HepG2 (cell line): ENCODE data around the gene ZG16. TPM values are rescaled to one million over a fixed set of nuclear protein-coding genes. Genes with fewer than 3 reads are reported as not detected.
A peak's percentile ranks its signal among the peaks of the same experiment; 100 is the strongest.

Experiments
- HOXA3 ChIP-seq: sonication (generic); formaldehyde crosslinking; IDR thresholded peaks from 2 replicates; pipeline ENCODE4 v1.5.0; 2020; ENCODE audit warnings: missing genetic modification reagents
- NR2C2 ChIP-seq: sonication (generic); formaldehyde crosslinking; IDR thresholded peaks from 2 replicates; pipeline ENCODE4 v1.4.0; 2020; ENCODE audit warnings: missing genetic modification reagents, mild to moderate bottlenecking, moderate library complexity, borderline replicate concordance
- SNAI1 ChIP-seq: sonication (generic); formaldehyde crosslinking; IDR thresholded peaks from 2 replicates; pipeline ENCODE4 v1.5.0; 2020; ENCODE audit warnings: mild to moderate bottlenecking, missing genetic modification reagents, borderline replicate concordance
- XRCC5 ChIP-seq: fragments of 200-400 bp; formaldehyde crosslinking; optimal IDR thresholded peaks from 2 replicates; pipeline ENCODE3; 2017; ENCODE audit warnings: mild to moderate bottlenecking, low read length
- ZNF891 ChIP-seq: sonication (generic); formaldehyde crosslinking; IDR thresholded peaks from 2 replicates; pipeline ENCODE4 v1.5.0; 2020; ENCODE audit warnings: mild to moderate bottlenecking, missing genetic modification reagents
- ZSCAN31 ChIP-seq: sonication (generic); formaldehyde crosslinking; IDR thresholded peaks from 2 replicates; pipeline ENCODE4 v1.5.0; 2020; ENCODE audit warnings: low read depth, mild to moderate bottlenecking, missing genetic modification reagents
- polyA plus RNA-seq, 8 experiments: library from polyadenylated mRNA; depleted of rRNA in 3 of 8; stranded (reverse) in 7 of 8; unstranded in 1 of 8; fragments of >200 nt; fragmentation: Illumina TruSeq in 4 of 8; extraction: Trizol in 4 of 8; gene quantifications; 2 replicates each; pipeline versions ENCODE4 v1.2.1 to v1.2.3, GENCODE V29; 2011 to 2016; ENCODE audit warnings: low read depth in 4 of 8, missing spikeins in 1 of 8, mixed read lengths in 1 of 8; ENCODE audit not compliant: insufficient read depth in 1 of 8
- total RNA-seq, 5 experiments: library from RNA; depleted of rRNA; stranded (reverse); fragments of >200 nt; fragmentation: Illumina TruSeq; extraction: Trizol; gene quantifications; 2 replicates each; pipeline ENCODE4 v1.2.3, GENCODE V29; 2016; ENCODE audit warnings: low read depth in 1 of 5
- TF ChIP-seq, protein P1 (sequence below), 2 experiments: fragments of 450-650 bp in 1 of 2; sonication (generic) in 1 of 2; formaldehyde crosslinking in 1 of 2; IDR thresholded peaks; 2 replicates each; pipeline versions ENCODE4 v1.6.1 to v1.8.0; 2016 to 2022; ENCODE audit warnings: antibody characterized with exemption in 1 of 2, mild to moderate bottlenecking in 1 of 2, missing genetic modification reagents in 1 of 2
- TF ChIP-seq, protein P2 (sequence below): sonication (generic); formaldehyde crosslinking; IDR thresholded peaks from 2 replicates; pipeline ENCODE4 v1.5.1; 2020; ENCODE audit warnings: mild to moderate bottlenecking, moderate library complexity, missing genetic modification reagents
- TF ChIP-seq, protein P3 (sequence below): sonication (generic); formaldehyde crosslinking; IDR thresholded peaks from 2 replicates; pipeline ENCODE4 v1.4.0; 2020; ENCODE audit warnings: mild to moderate bottlenecking, missing genetic modification reagents, borderline replicate concordance
- TF ChIP-seq, protein P4 (sequence below): sonication (generic); formaldehyde crosslinking; IDR thresholded peaks from 2 replicates; pipeline ENCODE4 v1.4.0; 2020; ENCODE audit warnings: missing genetic modification reagents, low read depth, mild to moderate bottlenecking, borderline replicate concordance

The ZG16 gene
- total and polyA plus RNA-seq, 2 of the 13 experiments (the other 11 are each of a cell fraction or from before 2014, with no cell fraction given), result 0.04 to 0.07 TPM

DNA sequence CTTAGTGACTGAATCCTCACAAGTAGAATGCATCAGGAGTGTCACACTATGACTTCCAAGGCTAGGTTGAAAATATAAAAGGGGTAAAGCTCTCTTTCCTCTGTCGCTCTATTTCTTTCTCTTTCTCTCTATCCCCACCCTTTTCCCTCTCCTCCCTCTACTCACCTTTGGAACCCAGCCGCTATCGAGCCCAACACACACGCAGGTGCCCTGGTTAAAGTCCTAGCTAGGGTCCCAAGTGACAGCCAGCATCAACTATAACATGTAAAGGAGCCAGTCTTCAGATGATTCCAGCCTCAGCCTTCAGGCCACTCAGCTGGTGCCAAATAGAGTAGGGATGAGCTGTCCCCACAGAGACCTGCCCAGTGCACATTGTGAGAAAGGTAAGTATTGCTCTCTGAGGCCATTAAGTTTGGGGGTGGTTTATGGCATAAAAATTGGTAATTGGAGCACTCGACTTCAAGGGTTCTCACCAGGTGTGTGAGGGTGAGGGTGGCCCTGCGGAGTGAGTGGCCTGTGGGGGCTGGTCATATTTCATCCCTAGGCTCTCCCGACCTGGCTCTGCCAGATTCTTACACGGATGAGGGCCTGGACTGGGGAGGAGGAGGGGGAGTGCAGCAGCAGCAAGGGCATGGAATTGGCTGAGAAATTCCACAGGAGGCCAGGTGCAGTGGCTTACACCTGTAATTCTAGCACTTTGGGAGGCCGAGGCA lies 17.3 kb upstream of the ZG16 start (continued):
- 0 out of 2 replicates have a peak, but pooled peaks have one; percentile 17 for TF ChIP-seq NR2C2
- TF ChIP-seq ZNF891, result 0 out of 2 replicates have a peak, but pooled peaks have one; percentile 33
- peak; percentile 11; the same call in 1 of the 2 replicates for TF ChIP-seq HOXA3 (CRISPR knock-in tag)
- TF ChIP-seq, protein P1, sequence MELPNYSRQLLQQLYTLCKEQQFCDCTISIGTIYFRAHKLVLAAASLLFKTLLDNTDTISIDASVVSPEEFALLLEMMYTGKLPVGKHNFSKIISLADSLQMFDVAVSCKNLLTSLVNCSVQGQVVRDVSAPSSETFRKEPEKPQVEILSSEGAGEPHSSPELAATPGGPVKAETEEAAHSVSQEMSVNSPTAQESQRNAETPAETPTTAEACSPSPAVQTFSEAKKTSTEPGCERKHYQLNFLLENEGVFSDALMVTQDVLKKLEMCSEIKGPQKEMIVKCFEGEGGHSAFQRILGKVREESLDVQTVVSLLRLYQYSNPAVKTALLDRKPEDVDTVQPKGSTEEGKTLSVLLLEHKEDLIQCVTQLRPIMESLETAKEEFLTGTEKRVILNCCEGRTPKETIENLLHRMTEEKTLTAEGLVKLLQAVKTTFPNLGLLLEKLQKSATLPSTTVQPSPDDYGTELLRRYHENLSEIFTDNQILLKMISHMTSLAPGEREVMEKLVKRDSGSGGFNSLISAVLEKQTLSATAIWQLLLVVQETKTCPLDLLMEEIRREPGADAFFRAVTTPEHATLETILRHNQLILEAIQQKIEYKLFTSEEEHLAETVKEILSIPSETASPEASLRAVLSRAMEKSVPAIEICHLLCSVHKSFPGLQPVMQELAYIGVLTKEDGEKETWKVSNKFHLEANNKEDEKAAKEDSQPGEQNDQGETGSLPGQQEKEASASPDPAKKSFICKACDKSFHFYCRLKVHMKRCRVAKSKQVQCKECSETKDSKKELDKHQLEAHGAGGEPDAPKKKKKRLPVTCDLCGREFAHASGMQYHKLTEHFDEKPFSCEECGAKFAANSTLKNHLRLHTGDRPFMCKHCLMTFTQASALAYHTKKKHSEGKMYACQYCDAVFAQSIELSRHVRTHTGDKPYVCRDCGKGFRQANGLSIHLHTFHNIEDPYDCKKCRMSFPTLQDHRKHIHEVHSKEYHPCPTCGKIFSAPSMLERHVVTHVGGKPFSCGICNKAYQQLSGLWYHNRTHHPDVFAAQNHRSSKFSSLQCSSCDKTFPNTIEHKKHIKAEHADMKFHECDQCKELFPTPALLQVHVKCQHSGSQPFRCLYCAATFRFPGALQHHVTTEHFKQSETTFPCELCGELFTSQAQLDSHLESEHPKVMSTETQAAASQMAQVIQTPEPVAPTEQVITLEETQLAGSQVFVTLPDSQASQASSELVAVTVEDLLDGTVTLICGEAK (IDR thresholded peaks at IDR 0.05), result no peak
- TF ChIP-seq, protein P1 (CRISPR knock-in tag; IDR thresholded peaks at IDR 0.05), result 0 out of 2 replicates have a peak, but pooled peaks have one; percentile 30
- TF ChIP-seq ZSCAN31 (CRISPR knock-in tag), result 0 out of 2 replicates have a peak, but pooled peaks have one; percentile 33
- TF ChIP-seq, protein P2, sequence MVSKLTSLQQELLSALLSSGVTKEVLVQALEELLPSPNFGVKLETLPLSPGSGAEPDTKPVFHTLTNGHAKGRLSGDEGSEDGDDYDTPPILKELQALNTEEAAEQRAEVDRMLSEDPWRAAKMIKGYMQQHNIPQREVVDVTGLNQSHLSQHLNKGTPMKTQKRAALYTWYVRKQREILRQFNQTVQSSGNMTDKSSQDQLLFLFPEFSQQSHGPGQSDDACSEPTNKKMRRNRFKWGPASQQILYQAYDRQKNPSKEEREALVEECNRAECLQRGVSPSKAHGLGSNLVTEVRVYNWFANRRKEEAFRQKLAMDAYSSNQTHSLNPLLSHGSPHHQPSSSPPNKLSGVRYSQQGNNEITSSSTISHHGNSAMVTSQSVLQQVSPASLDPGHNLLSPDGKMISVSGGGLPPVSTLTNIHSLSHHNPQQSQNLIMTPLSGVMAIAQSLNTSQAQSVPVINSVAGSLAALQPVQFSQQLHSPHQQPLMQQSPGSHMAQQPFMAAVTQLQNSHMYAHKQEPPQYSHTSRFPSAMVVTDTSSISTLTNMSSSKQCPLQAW (CRISPR knock-in tag), result 0 out of 2 replicates have a peak, but pooled peaks have one; percentile 39
- TF ChIP-seq XRCC5, result peak; percentile 41
- 0 out of 2 replicates have a peak, but pooled peaks have one; percentile 48 for TF ChIP-seq SNAI1 (CRISPR knock-in tag)
- TF ChIP-seq, protein P3, sequence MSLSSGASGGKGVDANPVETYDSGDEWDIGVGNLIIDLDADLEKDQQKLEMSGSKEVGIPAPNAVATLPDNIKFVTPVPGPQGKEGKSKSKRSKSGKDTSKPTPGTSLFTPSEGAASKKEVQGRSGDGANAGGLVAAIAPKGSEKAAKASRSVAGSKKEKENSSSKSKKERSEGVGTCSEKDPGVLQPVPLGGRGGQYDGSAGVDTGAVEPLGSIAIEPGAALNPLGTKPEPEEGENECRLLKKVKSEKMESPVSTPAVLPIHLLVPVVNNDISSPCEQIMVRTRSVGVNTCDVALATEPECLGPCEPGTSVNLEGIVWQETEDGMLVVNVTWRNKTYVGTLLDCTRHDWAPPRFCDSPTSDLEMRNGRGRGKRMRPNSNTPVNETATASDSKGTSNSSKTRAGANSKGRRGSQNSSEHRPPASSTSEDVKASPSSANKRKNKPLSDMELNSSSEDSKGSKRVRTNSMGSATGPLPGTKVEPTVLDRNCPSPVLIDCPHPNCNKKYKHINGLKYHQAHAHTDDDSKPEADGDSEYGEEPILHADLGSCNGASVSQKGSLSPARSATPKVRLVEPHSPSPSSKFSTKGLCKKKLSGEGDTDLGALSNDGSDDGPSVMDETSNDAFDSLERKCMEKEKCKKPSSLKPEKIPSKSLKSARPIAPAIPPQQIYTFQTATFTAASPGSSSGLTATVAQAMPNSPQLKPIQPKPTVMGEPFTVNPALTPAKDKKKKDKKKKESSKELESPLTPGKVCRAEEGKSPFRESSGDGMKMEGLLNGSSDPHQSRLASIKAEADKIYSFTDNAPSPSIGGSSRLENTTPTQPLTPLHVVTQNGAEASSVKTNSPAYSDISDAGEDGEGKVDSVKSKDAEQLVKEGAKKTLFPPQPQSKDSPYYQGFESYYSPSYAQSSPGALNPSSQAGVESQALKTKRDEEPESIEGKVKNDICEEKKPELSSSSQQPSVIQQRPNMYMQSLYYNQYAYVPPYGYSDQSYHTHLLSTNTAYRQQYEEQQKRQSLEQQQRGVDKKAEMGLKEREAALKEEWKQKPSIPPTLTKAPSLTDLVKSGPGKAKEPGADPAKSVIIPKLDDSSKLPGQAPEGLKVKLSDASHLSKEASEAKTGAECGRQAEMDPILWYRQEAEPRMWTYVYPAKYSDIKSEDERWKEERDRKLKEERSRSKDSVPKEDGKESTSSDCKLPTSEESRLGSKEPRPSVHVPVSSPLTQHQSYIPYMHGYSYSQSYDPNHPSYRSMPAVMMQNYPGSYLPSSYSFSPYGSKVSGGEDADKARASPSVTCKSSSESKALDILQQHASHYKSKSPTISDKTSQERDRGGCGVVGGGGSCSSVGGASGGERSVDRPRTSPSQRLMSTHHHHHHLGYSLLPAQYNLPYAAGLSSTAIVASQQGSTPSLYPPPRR (CRISPR knock-in tag), result peak; percentile 19; the same call in 1 of the 2 replicates
- TF ChIP-seq, protein P4, sequence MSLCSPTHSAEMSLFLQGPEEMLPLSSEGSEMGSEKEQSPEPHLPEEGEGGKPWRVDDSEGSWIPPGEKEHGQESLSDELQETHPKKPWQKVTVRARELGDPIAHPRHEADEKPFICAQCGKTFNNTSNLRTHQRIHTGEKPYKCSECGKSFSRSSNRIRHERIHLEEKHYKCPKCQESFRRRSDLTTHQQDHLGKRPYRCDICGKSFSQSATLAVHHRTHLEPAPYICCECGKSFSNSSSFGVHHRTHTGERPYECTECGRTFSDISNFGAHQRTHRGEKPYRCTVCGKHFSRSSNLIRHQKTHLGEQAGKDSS (CRISPR knock-in tag), result 0 out of 2 replicates have a peak, but pooled peaks have one; percentile 43
